NCI-H2196 (cell line): ENCODE data around the gene SLC16A13.
"Not testable (repeated sequence)": the region's sequence is repeated elsewhere in the genome, so short reads cannot be mapped to it uniquely, and the experiment has no call there.

Source experiments
- DNase-seq: peaks from one replicate; lab custom pipeline; 2025; ENCODE audit not compliant: unreplicated experiment; lab: John Stamatoyannopoulos, UW

The SLC16A13 gene

GRCh38 chr17:7035591-7036368 is at the start of gene SLC16A13:
Gene SLC16A13, plus strand, starts transcription at chr17:7036015. Its CDS starts 368 bp downstream, at chr17:7036383.
- DNase-seq, result peak; percentile 88

- no peak for DNase-seq
Measured at GRCh38 chr17:6986676-6987075, 49.1 kb upstream of the SLC16A13 start.

- no peak for DNase-seq
Measured at GRCh38 chr17:6989779-6990178, 46.0 kb upstream of the SLC16A13 start.

GRCh38 chr17:6993613-6994056 is 42.2 kb upstream of the SLC16A13 start:
- DNase-seq, result not testable (repeated sequence)

- no peak for DNase-seq
Measured at GRCh38 chr17:6994118-6994598, 41.7 kb upstream of the SLC16A13 start.

- DNase-seq, result no peak
Measured at GRCh38 chr17:6994666-6995256, 41.1 kb upstream of the SLC16A13 start.

GRCh38 chr17:6995500-6996255 is 40.1 kb upstream of the SLC16A13 start, which contains the start of gene ALOX12:
Gene ALOX12, plus strand, starts transcription at chr17:6996049. Its CDS starts 69 bp downstream, at chr17:6996118.
- no peak for DNase-seq

- DNase-seq, result no peak
Measured at GRCh38 chr17:6996256-6997011, 39.4 kb upstream of the SLC16A13 start.

- no peak for DNase-seq
Measured at GRCh38 chr17:6997171-6997570, 38.6 kb upstream of the SLC16A13 start.

GRCh38 chr17:6998855-6999508 is 36.8 kb upstream of the SLC16A13 start:
- no peak for DNase-seq

- no peak for DNase-seq
Measured at GRCh38 chr17:7001318-7001961, 34.4 kb upstream of the SLC16A13 start.

GRCh38 chr17:7002288-7003047 is 33.3 kb upstream of the SLC16A13 start:
- no peak for DNase-seq

- DNase-seq, result no peak
Measured at GRCh38 chr17:7003745-7004144, 32.1 kb upstream of the SLC16A13 start.

- DNase-seq, result peak; percentile 54
Measured at GRCh38 chr17:7004398-7005253, 31.2 kb upstream of the SLC16A13 start.

- no peak for DNase-seq
Measured at GRCh38 chr17:7005716-7006115, 30.1 kb upstream of the SLC16A13 start.

GRCh38 chr17:7007143-7007542 is 28.7 kb upstream of the SLC16A13 start:
- no peak for DNase-seq

GRCh38 chr17:7010523-7010922 is 25.3 kb upstream of the SLC16A13 start:
- no peak for DNase-seq

GRCh38 chr17:7011415-7011814 is 24.4 kb upstream of the SLC16A13 start:
- DNase-seq, result no peak
